H1 (cell line): ENCODE results near the gene CDH20. TPM values are rescaled to one million over a fixed set of nuclear protein-coding genes. Genes with fewer than 3 reads are reported as not detected.

Experiments used
- BRCA1 ChIP-seq: IDR thresholded peaks from 2 replicates; pipeline ENCODE4 v1.6.1; 2012; ENCODE audit warnings: low read depth, low read length, improper control_type of control experiment
- polyA plus RNA-seq, 7 experiments: library from polyadenylated mRNA; depleted of rRNA in 3 of 7; stranded (reverse) in 5 of 7; unstranded in 2 of 7; fragments of >200 nt in 5 of 7; fragments of 200-250 nt in 2 of 7; gene quantifications; 1 replicate in 5 of 7; 2 replicates in 1 of 7; 4 replicates in 1 of 7; pipeline versions ENCODE4 v1.2.1 to v1.2.3, GENCODE V29; 2011 to 2013; ENCODE audit warnings: missing spikeins in 2 of 7, mixed read lengths in 2 of 7
- total RNA-seq: library from RNA; stranded (reverse); fragmentation: NEBNext Ultra II Directional; extraction: Animal tissue kit (Norgen Biotek cat#: 25700); gene quantifications from 2 replicates; pipeline ENCODE4 v1.2.1, GENCODE V29; 2021

The CDH20 gene
- total and polyA plus RNA-seq, 2 of the 8 experiments (the other 6 are each of a cell fraction or from before 2014, with no cell fraction given), result 0.07 to 0.12 TPM

DNA sequence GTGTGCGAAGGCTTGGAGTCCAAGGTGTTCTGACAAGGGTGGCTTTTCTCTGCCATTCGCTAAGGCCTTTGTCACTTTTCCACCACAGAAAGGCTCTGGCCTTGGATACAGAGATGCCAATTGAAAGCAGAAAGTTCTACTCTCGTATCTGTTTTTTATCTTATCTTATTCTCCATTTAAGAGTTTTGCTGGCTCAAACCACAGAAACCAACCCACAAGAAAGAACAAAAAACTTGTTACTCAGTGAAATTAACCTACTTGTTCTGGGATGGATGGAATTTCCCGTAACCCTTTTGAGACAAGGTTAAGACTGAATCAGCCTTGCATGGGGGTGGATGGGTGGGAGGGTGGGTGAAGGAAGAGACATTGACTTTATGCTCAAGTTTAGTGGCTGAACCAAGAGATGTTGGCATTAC lies 221.7 kb downstream of the CDH20 start (continued):
- no peak for TF ChIP-seq BRCA1
